Aorta (tissue), 5 donors: ENCODE results near the gene SLC35G4. TPM values are rescaled to one million over a fixed set of nuclear protein-coding genes. Genes with fewer than 3 reads are reported as not detected.
"Not testable (repeated sequence)": the region's sequence is repeated elsewhere in the genome, so short reads cannot be mapped to it uniquely, and the experiment has no call there.

Source experiments
- ATAC-seq: fragments of 200-7000 bp; cut with Tn5 transposase; one replicate; pipeline ENCODE4 v1.9.1; 2022; ENCODE audit warnings: moderate library complexity; ENCODE audit not compliant: low FRiP score
- DNase-seq, 2 donors: peaks; one replicate each; pipeline ENCODE4 v3.0.0-alpha.2; 2020
- H3K27ac ChIP-seq, 2 donors: one replicate each; pipeline ENCODE4 v1.5.1; 2013; ENCODE audit warnings: low read length in 2 of 2, mild to moderate bottlenecking in 2 of 2, moderate library complexity in 2 of 2, control low read depth in 1 of 2, inconsistent platforms in 1 of 2, low read depth in 1 of 2
- H3K27me3 ChIP-seq, 2 donors: one replicate each; pipeline ENCODE4 v1.6.1; 2013; ENCODE audit warnings: control low read depth in 1 of 2, low read length in 1 of 2, mild to moderate bottlenecking in 1 of 2, moderate library complexity in 1 of 2; ENCODE audit not compliant: insufficient read depth in 2 of 2, control insufficient read depth in 1 of 2
- H3K36me3 ChIP-seq, 2 donors: one replicate each; pipeline ENCODE4 v1.6.1; 2013; ENCODE audit warnings: control low read depth in 1 of 2, low read length in 1 of 2, mild to moderate bottlenecking in 1 of 2; ENCODE audit not compliant: insufficient read depth in 2 of 2, control insufficient read depth in 1 of 2
- H3K4me1 ChIP-seq, 2 donors: one replicate each; pipeline ENCODE4 v1.6.1; 2013; ENCODE audit warnings: low read length in 2 of 2, control low read depth in 1 of 2, mild to moderate bottlenecking in 1 of 2, moderate library complexity in 1 of 2; ENCODE audit not compliant: insufficient read depth in 2 of 2, control insufficient read depth in 1 of 2
- H3K4me3 ChIP-seq, 2 donors: one replicate each; pipeline ENCODE4 v1.5.1; 2013; ENCODE audit warnings: low read length in 2 of 2, control low read depth in 1 of 2, mild to moderate bottlenecking in 1 of 2
- H3K9me3 ChIP-seq: one replicate; pipeline ENCODE4 v1.6.1; 2013; ENCODE audit warnings: mild to moderate bottlenecking, low read length; ENCODE audit not compliant: control insufficient read depth
- WGBS, 2 donors: extraction: QIAGEN DNeasy Blood & Tissue Kit; methylation state at CpG; one replicate each; pipeline ENCODE4 v1.1.7; 2013; 5-methylcytosine and 5-hydroxymethylcytosine counted together
- intact Hi-C, 2 donors: fragments of 100-400 bp; cut with DNase I; formaldehyde crosslinking; loops; one replicate each; pipeline versions ENCODE4 v1.14.2 to v1.15.0; 2022
- polyA plus RNA-seq, 2 donors: library from polyadenylated mRNA; stranded (reverse); fragments of 200-250 nt; gene quantifications; one replicate each; pipeline ENCODE4 v1.2.3, GENCODE V29; 2013
- total RNA-seq, 2 donors: library from RNA; stranded (reverse); fragmentation: NEBNext Ultra II Directional; extraction: Animal tissue kit (Norgen Biotek cat#: 25700); gene quantifications; one replicate each; pipeline ENCODE4 v1.2.1, GENCODE V29; 2021
- donor health status: healthy with polysubstance abuse.
- donor health status: Bipolar disorder and iron deficiency.
- donor health status: DM: no; HTN: no; CAD: no.
- donor health status: DM: no; HTN: no; CAD: no.
- donor health status: DM: yes; HTN: yes; CAD: no.

The SLC35G4 gene
- total and polyA plus RNA-seq, 4 donors = not detected

- Histone ChIP-seq H3K9me3 (peaks cover 3% of the 10 kb centered on the region), H3K36me3 (no peaks in the 10 kb centered on the region), H3K4me1 (no peaks in the 10 kb centered on the region), H3K4me3 (no peak overlapping the region), H3K27me3 (no peaks in the 10 kb centered on the region), H3K27ac (no peak overlapping the region)
- intact Hi-C loops = no loop called here
- ATAC-seq (no peak), DNase-seq (no peak)
- 75 to 82% methylated on average over 3 of the region's 3 CpGs for WGBS, 2 donors
Measured at GRCh38 chr18:11600321-11600720, 9.1 kb upstream of the SLC35G4 start.

DNA sequence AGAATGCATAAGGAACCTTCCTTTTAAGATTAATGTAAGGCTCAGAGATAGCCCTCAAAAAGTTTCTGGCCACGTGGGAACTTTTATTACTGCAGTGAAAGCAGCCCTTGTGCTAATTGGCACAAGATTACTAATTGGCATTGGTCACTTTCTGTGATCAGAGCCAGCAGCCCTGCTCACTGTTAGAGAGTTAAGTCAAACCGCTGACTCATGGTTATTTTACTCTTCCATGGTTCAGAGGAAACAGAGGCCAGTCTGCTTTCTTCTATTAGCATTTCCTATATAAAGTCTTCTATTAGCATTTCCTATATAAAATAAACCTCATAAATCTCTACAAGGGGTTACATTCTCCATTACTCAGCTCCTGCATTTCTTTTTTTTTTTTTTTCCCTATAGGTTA is 1.5 kb upstream of the SLC35G4 start:
- Histone ChIP-seq H3K27ac (no peak overlapping the region), H3K27me3 (no peaks in the 10 kb centered on the region), H3K4me3 (no peak overlapping the region), H3K4me1 (no peaks in the 10 kb centered on the region), H3K36me3 (no peaks in the 10 kb centered on the region), H3K9me3 (peaks cover 1% of the 10 kb centered on the region)
- DNase-seq (no peak), ATAC-seq (no peak)
- intact Hi-C loops = no loop called here
- 29 to 41% methylated on average over 2 of the region's 2 CpGs for WGBS, 2 donors

- DNase-seq, H3K36me3 ChIP-seq, H3K4me1 ChIP-seq, ATAC-seq, H3K4me3 ChIP-seq, intact Hi-C loops, H3K9me3 ChIP-seq, H3K27me3 ChIP-seq, H3K27ac ChIP-seq: not testable (repeated sequence)
- WGBS, 2 donors = 85 to 86% methylated on average over 11 to 16 of the region's 19 CpGs
Measured at GRCh38 chr18:11608618-11609017, 778 bp upstream of the SLC35G4 start.

DNA sequence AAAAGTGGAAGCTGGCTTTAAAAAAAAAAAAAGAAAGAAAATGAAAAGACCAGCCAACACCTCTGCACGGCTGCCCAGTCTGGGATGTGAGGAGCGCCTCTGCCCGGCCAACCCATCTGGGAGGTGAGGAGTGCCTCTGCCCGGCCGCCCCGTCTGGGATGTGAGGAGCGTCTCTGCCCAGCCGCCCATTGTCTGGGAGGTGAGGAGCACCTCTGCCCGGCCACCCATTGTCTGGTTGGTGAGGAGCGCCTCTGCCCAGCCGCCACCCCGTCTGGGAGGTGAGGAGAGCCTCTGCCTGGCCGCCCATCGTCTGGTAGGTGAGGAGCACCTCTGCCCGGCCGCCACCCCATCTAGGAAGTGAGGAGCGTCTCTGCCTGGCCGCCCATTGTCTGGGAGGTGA is 3.7 kb downstream of the SLC35G4 start:
- H3K4me1 ChIP-seq, H3K4me3 ChIP-seq, H3K27ac ChIP-seq, H3K9me3 ChIP-seq, DNase-seq, H3K36me3 ChIP-seq, H3K27me3 ChIP-seq, intact Hi-C loops, ATAC-seq: not testable (repeated sequence)
- WGBS, 2 donors = 83 to 97% methylated on average over 15 to 18 of the region's 18 CpGs

- DNase-seq, H3K4me1 ChIP-seq, H3K4me3 ChIP-seq, intact Hi-C loops, H3K9me3 ChIP-seq, H3K27ac ChIP-seq, ATAC-seq, H3K36me3 ChIP-seq, H3K27me3 ChIP-seq: not testable (repeated sequence)
- WGBS, 2 donors = 81 to 94% methylated on average over 17 to 20 of the region's 23 CpGs
Measured at GRCh38 chr18:11613611-11614010, 4.2 kb downstream of the SLC35G4 start.

- H3K4me1 ChIP-seq, H3K4me3 ChIP-seq, DNase-seq, H3K36me3 ChIP-seq, intact Hi-C loops, ATAC-seq, H3K27me3 ChIP-seq, H3K9me3 ChIP-seq, H3K27ac ChIP-seq: not testable (repeated sequence)
- WGBS, 2 donors = 72 to 90% methylated on average over 19 to 20 of the region's 21 CpGs
Measured at GRCh38 chr18:11614042-11614441, 4.6 kb downstream of the SLC35G4 start.

DNA sequence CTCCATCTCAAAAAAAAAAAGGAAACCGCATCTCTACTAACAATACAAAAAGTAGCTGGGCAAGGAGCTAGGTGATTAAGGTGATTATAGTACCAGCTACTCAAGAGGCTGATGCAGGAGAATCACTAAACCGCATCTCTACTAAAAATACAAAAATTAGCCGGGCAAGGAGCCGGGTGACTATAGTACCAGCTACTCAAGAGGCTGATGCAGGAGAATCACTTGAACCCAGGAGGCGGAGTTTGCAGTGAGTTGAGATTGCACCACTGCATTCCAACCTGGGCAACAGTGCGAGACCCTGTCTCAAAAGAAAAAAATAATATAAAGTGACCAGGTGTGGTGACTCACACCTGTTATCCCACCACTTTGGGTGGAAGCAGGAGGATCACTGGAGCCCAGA is 5.6 kb downstream of the SLC35G4 start:
- H3K27ac ChIP-seq, H3K4me1 ChIP-seq, H3K27me3 ChIP-seq, H3K36me3 ChIP-seq, ATAC-seq, H3K4me3 ChIP-seq, DNase-seq, intact Hi-C loops, H3K9me3 ChIP-seq: not testable (repeated sequence)
- WGBS, 2 donors = 86 to 89% methylated on average over 5 of the region's 6 CpGs

DNA sequence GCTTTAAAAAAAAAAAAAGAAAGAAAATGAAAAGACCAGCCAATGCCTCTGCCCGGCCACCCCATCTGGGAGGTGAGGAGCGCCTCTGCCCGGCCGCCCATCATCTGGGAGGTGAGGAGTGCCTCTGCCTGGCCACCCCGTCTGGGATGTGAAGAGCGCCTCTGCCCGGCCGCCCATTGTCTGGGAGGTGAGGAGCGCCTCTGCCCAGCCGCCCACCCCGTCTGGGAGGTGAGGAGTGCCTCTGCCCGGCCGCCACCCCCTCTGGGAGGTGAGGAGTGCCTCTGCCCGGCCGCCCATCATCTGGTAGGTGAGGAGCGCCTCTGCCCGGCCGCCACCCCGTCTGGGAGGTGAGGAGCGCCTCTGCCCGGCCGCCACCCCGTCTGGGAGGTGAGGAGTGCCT is 37.9 kb downstream of the SLC35G4 start:
- H3K9me3 ChIP-seq, H3K27ac ChIP-seq, H3K36me3 ChIP-seq, H3K4me3 ChIP-seq, intact Hi-C loops, DNase-seq, H3K27me3 ChIP-seq, ATAC-seq, H3K4me1 ChIP-seq: not testable (repeated sequence)
- WGBS, 2 donors = 95 to 96% methylated on average over 23 of the region's 23 CpGs

DNA sequence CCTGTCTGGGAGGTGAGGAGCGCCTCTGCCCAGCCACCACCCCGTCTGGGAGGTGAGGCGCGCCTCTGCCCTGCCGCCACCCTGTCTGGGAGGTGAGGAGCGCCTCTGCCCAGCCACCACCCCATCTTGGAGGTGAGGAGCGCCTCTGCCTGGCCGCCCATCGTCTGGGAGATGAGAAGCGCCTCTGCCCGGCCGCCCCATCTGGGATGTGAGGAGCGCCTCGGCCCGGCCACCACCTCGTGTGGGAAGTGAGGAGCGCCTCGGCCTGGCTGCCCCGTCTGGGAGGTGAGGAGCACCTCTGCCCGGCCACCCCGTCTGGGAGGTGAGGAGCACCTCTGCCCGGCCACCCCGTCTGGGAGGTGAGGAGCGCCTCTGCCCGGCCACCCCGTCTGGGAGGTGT is 38.4 kb downstream of the SLC35G4 start:
- H3K27me3 ChIP-seq, H3K9me3 ChIP-seq, intact Hi-C loops, H3K4me1 ChIP-seq, ATAC-seq, H3K4me3 ChIP-seq, H3K36me3 ChIP-seq, DNase-seq, H3K27ac ChIP-seq: not testable (repeated sequence)
- 96 to 98% methylated on average over 20 to 26 of the region's 26 CpGs for WGBS, 2 donors
